ENCODE measurements around the gene ERP44. TPM values are rescaled to one million over a fixed set of nuclear protein-coding genes. Genes with fewer than 3 reads are reported as not detected.
"Not testable (repeated sequence)": the region's sequence is repeated elsewhere in the genome, so short reads cannot be mapped to it uniquely, and the experiment has no call there.

ERP44 gene
- polyA plus RNA-seq, 1 donor: 17.5 TPM

DNA sequence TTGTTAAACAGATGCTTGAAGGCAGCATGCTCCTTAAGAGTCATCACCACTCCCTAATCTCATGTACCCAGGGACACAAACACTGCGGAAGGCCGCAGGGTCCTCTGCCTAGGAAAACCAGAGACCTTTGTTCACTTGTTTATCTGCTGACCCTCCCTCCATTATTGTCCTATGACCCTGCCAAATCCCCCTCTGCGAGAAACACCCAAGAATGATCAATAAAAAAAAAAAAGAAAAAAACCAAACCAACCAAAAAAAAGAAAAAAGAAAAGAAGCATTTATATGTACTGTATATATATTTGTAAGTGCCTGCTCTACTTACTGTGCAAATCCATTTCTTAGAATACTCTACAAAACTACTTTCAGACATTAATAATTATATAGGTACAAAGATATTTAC, 29.7 kb downstream of the ERP44 start:
- DNase-seq (ENCODE audit: low read depth): not testable (repeated sequence)

- not testable (repeated sequence) for DNase-seq (ENCODE audit: low read depth)
Measured at GRCh38 chr9:100067990-100068389, 30.8 kb downstream of the ERP44 start.

DNA sequence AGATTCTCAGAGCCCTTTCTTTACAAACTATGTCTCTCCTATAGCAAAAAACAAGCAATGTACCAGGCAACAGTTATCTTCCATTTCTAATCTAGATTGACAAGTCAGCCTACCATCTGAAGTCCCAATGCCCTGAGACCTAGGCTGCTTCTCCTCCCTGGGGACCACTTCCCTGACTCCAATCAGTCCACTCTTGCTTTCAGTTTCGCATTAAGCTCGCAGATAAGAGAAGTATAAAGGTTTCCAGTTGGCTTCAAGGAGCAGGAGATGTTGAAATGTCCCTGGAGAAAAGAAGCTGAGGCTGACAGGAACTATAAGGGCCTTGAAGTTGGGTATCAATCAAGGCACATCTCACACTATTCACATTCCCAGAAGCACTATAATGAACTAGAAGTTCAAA, 32.3 kb downstream of the ERP44 start:
- no peak for DNase-seq (ENCODE audit: low read depth)

DNA sequence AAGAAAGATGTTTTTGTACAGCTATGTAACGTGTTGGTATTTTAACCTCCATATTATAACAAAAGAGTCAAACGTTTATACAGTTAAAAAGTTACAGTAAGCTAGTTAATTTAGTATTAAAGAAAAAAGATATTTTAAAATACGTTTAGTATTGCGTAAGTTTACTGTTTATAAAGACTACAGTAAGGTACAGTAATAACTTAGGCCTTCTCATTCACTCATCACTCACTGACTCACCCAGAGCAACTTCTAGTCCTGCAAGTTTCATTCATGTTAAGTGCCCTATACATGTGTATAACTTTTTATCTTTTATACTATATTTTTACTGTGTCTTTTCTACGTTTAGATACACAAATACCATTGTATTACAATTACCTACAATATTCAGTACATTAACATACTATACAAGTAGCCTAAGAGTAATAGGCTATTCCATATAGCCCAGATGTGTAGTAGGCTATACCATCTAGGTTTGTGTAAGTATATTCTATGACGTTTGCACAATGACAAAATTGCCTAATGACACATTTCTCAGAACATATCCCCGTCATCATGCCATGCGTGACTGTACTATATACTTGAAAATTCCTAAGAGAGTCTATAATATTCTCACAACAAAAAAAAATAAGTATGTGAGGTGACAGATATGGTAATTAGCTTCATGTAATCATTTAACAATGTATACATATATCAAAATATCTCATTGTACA, 33.8 kb downstream of the ERP44 start:
- DNase-seq (ENCODE audit: low read depth): no peak

GRCh38 chr9:100063185-100063584, 35.6 kb downstream of the ERP44 start:
- DNase-seq (ENCODE audit: low read depth): no peak

- DNase-seq (ENCODE audit: low read depth): not testable (repeated sequence)
Measured at GRCh38 chr9:100062683-100063082, 36.1 kb downstream of the ERP44 start.

DNA sequence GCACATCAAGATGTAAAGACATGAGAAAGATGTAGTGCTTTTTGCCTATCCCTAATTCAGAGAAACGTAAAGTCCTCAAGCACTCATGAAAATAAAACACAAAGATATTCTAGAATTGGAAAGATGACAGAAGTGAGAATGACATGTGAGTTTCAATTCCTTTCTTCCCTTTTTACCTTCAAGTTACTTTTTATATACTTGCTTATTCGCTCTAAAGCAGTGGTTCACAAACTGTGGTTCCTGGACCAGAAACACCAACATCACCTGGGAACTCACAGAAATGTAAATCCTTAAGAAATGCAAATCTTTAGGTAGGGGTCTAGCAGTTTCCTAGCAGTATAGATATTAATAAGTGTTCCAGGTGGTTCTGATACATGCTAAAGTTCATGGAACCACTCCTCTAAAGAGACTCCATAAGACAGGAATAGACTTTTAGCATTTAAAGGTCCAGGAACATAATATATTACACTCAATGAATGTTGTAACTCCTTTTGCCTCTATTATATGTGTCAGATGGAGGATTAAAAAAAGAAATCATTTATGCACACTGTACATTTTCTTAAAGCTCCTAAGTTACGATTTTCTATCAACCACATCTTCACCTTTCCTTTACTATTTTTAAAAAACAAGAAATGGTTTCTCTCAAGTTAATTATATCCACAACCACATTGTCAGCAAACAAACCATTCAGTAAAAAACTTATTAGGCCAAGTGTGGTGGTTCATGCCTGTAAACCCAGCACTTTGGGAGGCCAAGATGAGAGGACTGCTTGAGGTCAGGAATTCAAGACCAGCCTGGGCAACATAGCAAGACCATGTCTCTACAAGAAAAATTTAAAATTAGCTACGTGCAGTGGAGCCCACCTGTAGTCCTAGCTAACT, 39.9 kb downstream of the ERP44 start:
- DNase-seq (ENCODE audit: low read depth): no peak

DNA sequence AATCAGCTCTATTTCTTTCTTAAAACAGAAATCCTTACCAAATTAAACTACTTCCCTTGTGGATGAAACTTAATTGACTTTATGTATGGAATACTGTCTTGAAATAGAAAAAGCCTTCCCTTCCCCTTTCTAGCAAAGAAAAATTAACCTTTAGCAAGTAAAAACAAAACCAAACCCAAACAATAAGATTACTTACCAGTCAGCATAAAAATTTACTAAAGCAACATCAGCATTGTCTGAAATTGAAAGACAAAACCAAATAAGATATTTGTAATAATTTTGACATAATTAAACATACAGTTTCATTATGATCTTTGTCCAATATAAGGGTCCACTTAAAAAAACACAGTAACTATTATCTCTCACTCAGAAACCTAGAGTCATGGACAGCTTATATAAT, 41.2 kb downstream of the ERP44 start:
- DNase-seq (ENCODE audit: low read depth): no peak

DNA sequence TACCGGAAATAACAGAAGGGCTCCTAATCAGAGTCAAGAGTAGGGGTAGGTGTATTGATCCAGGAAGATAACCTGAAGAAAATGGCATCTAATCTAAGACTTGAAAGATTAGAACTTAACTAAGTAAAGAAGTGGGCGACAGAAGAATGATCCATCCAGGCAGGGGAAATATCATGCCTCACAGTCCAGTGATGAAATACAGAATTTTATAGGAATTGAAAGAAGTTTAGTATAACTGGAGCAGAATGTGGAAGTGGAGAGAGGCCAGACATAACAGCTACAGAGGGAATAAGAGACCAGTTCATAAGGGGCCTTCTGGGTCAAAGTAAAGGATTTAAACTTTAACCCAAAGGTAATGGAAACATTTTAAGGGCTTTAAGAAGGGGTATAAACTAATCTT, 42.2 kb downstream of the ERP44 start:
- DNase-seq (ENCODE audit: low read depth): no peak

DNA sequence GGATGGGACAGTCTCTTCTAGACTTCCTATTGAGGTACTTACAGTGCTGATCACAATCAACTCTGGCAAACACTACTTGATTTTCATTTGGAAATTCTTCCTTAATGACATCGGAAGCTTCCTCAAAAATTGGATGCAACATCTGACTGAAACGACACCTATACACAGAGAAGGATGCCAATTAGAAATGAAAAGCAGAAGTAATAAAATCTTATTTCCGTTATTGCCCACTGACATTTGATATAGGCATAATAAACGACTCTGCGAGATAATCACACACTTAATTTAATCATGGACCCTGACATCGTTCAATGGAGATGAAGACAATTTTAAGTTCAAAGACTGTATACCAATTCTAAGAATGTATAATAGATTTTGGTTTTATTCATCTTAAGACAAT, 46.4 kb downstream of the ERP44 start:
- DNase-seq (ENCODE audit: low read depth): no peak

- DNase-seq (ENCODE audit: low read depth): no peak
Measured at GRCh38 chr9:100049551-100049950, 49.2 kb downstream of the ERP44 start.

GRCh38 chr9:100038472-100038871, 60.3 kb downstream of the ERP44 start:
- DNase-seq (ENCODE audit: low read depth): no peak

GRCh38 chr9:100033877-100034551, 64.8 kb downstream of the ERP44 start:
- DNase-seq (ENCODE audit: low read depth): no peak

DNA sequence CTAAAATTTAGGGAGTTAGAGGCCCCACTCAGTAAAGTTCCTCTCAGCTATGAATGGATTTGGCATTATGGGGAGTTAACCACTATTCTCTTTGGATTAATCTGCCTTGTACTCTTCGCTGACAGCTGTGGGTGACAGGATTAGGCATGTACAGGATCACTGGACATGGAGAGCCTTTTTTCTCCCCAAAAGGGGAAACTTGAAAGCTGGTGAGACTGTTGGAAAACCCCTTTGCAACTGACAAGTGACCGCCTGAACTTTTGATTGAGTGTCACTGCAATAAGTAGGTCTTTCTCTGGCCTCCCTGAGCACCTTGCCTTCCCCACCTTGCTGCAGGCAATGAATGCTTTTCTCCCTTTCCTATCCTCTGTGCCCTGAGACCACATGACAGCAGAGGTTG, 68.3 kb downstream of the ERP44 start:
- no peak for DNase-seq (ENCODE audit: low read depth)

GRCh38 chr9:100029251-100029650, 69.5 kb downstream of the ERP44 start:
- no peak for DNase-seq (ENCODE audit: low read depth)

- DNase-seq (ENCODE audit: low read depth): peak; percentile 50
Measured at GRCh38 chr9:100028201-100028784, 70.5 kb downstream of the ERP44 start.

DNA sequence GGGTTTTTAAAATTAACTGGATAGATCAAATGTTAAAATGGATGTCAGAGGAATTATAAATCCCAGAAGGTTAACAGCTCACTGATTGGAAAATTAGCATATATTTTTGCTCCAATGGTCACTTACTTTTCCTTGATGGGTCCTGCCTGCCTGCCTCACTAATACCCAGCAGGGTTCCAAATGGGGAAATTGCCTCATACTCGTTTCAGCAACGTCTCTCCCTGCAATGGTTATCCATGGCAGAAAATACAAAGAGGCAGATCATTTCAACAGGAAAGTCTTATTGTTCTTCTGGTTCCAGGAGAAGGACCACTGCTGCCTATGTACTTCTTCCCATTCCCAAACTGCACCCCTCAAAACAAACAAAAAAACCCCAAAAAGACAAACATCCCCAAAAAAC, 71.3 kb downstream of the ERP44 start:
- no peak for DNase-seq (ENCODE audit: low read depth)

GRCh38 chr9:100021931-100022330, 76.9 kb downstream of the ERP44 start:
- DNase-seq (ENCODE audit: low read depth): no peak

- DNase-seq (ENCODE audit: low read depth): no peak
Measured at GRCh38 chr9:100020121-100020795, 78.5 kb downstream of the ERP44 start.

- DNase-seq (ENCODE audit: low read depth): no peak
Measured at GRCh38 chr9:100019541-100019940, 79.3 kb downstream of the ERP44 start.

- no peak for DNase-seq (ENCODE audit: low read depth)
Measured at GRCh38 chr9:100014846-100015245, 84.0 kb downstream of the ERP44 start.

DNA sequence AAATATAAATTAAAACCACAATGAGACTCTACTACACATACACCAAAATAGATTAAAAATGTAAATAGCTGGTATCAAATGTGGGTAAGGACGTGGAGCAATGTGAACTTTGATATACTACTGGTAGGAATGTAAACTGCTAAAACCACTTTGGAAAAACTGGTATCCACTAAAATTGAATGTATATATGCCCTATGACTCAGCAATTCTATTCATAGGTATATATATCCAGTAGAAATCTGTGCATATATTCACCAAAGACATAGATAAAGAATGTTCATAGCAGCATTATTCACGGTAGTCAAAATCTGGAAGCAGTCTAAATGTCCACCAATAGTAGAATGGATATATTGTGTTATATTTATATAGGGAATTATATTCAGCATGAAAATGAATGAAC, 85.2 kb downstream of the ERP44 start:
- no peak for DNase-seq (ENCODE audit: low read depth)
